GM18861 (cell line): ENCODE data around the gene PSENEN.

ENCODE experiments used
- ATAC-seq: cut with Tn5 transposase; IDR thresholded peaks from one replicate; pipeline ENCODE4 v1.9.1; 2021; ENCODE audit not compliant: unreplicated experiment

Gene PSENEN

DNA sequence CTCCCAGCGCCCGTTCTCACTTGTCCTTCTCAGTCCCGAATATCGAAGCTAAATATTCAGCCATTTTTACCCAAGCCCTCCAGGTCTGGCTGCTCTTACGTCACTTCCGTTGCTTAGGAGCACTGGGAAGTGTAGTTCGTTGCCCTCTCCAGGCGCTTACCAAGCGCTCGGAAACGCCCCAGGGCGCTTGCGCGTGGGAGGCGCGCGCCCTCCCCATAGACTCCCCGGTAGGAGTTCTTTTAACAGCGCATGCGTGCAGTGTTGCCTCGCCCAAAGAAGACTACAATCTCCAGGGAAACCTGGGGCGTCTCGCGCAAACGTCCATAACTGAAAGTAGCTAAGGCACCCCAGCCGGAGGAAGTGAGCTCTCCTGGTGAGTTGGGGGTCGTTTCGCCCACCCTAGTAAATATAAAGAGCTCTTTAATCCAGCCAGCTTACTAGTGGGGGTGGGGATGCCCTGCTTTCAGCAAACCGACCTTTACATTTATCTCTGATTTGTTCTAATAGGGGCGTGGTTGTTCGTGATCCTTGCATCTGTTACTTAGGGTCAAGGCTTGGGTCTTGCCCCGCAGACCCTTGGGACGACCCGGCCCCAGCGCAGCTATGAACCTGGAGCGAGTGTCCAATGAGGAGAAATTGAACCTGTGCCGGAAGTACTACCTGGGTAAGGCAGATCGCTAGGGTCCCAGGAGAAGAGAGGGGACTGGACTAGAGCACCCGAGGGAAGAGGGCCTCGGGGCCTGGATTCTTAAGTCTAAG lies at the start of gene PSENEN, which contains the start of gene U2AF1L4:
TSS of gene PSENEN (plus strand) at position 324 of the 759 bp plus-strand sequence. CDS start at position 604, 280 bp downstream.
TSS of gene U2AF1L4 (minus strand) at position 91 of the 759 bp plus-strand sequence. CDS start at position 64, 27 bp downstream.
- ATAC-seq: peak; percentile 44

DNA sequence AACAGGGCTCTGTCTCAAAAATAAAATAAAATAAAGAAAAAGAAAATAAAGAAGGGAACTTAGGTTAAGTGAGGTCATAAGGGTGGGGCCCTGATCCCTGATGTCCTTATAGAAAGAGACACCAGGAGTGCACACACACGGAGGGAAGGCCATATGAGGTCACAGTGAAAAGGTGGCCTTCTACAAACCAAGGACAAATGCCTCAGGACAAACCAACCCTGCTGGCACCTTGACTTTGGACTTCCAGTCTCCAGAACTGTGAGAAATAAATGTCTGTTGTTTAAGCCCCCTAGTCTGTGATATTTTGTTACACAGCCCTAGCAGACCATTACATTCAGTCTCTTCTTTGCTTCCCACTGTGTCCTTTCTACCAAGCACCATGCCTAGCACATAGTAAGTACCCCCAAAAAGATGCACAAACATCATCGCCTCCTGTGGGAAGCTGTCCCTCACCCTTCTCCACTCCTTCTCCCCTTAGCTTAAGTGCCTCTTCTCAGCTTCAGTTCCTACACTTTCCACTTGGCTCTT lies 49.5 kb upstream of the PSENEN start:
- ATAC-seq: no peak

DNA sequence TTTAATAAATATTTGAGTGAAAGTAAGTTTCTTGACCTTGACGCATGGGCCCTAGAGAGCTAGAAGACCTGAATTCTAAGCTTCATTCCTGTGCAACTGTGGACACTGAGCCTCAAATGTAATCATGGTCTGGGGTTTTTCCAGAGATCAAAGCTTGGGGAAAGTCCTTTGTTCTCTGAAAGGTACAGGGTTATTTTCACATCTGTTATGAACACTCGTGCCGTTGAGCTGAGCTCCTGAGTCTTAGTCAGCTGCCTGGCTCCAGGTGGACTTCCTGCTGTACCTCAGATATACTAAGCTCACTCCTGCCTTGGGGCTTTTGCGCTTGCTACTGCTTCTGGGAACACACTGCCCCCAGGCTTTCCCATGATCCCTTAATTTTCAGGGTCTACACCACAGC lies 48.6 kb upstream of the PSENEN start:
- ATAC-seq: no peak

- ATAC-seq: peak; percentile 95
These were observed 43.0 kb upstream of the PSENEN start for GRCh38 chr19:35702223-35703012.

DNA sequence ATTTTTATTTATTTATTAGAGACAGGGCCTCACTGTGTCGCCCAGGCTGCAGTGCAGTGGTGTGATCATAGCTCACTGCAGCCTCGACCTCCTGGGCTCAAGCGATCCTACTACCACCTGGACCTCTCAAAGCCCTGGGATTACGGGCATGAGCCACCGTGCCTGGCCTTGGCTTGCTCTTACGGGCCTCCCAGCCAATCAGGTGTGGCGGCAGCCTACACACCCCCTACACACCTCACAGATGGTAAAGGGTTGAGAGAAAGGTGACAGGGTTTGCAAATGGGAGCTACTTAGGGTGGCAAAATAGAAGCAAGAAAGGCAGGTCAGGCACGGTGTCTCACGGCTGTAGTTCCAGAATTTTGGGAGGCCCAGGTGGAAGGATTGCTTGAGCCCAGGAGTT lies 42.1 kb upstream of the PSENEN start:
- no peak for ATAC-seq

GRCh38 chr19:35704218-35704617 lies 41.2 kb upstream of the PSENEN start, which contains the start of gene ZBTB32:
Gene ZBTB32, plus strand, starts transcription at chr19:35704558. Its CDS starts 10,069 bp downstream, at chr19:35714627.
- no peak for ATAC-seq

- no peak for ATAC-seq
These were observed 37.1 kb upstream of the PSENEN start for GRCh38 chr19:35708391-35708790.

DNA sequence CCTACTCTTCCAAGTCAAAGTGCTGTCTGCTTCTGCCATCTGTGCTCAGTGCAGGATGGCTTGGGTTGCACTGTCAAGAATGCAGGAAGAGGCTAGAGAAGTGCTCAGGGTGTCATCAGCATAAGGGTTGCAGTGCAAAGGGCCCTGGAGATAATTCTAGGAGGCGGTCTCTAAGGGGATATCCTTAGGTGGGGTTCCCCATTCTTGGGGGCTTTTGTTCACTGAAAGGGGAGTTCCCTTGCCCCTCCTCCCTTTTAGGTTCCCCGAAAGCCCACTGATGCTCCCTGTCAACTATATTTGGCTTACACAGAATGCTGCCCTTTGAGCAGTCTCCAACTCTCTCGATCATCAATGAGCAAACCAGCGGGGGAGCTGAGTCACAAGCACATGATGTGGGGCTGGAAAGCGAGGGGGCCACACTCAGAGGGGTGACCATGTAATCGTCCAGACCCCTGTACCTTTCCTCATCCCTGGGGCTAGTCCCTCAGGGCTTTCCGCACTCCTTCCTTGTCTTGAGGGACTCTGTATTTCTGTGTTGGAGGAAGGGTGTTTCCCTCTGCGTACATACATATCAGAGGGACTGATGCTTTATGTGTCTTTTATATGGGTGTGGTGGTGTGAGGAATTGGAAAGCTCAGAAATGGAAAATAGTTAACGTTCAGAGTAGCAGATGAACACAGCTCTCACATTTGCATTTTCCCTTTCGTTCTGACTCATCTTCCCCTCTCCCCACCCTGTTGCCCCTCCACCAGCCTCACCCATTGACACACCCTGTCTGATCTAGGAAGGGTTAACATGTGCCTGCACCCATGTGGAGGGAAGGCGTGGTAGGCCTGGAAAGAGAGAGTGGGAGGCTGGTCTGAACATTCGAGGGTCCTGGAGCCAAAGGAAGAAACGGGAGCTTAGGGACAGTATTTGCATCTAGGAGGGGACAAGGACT lies 34.4 kb upstream of the PSENEN start:
- ATAC-seq: peak; percentile 26

GRCh38 chr19:35712567-35713505 lies 32.6 kb upstream of the PSENEN start:
- ATAC-seq: no peak

DNA sequence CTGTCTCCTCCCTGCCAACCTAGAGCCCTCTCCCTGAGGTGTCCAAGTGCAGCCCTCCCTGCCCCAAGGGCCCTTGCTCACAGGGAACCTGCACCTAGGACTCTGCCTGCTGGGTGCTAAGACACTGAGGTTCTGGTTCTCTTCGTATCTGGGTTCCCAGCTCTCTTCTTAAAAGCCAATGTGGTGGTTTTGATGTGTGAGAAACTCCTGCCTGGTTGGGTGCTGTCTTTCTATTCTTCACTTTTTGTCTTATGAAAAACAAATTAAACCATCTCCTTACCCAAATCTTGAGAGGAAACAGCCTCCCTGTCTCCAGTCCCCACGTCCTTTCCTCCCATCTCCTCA lies 32.0 kb upstream of the PSENEN start:
- ATAC-seq: no peak

DNA sequence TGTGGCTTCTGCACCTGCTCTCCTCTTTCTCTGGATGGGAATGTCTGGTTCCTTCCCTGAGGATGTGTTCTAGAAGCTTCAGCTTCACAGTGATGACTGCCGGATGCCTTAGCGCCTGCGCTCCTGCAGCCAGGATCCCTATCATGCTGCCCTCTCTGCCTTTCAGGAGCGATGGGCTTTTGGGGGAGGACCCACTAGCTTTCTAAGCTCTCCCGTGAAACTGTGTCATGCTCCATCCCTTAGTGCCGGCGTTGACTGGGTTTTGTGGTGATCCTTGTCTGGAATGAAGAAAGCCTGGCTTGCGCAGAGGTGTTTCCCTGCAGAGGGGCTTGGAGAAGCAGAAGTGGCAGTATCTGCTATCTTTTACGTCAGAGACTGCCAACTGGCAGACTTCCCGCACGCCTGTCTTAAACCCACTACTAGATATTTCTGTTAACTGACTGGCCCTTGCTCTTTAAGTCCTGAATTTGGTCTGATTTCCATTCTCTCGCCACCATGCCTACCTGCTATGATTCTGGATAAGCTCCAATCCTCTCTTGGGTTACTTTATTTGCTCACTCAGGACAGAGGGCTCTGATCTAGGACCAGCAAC lies 31.5 kb upstream of the PSENEN start:
- ATAC-seq: no peak

DNA sequence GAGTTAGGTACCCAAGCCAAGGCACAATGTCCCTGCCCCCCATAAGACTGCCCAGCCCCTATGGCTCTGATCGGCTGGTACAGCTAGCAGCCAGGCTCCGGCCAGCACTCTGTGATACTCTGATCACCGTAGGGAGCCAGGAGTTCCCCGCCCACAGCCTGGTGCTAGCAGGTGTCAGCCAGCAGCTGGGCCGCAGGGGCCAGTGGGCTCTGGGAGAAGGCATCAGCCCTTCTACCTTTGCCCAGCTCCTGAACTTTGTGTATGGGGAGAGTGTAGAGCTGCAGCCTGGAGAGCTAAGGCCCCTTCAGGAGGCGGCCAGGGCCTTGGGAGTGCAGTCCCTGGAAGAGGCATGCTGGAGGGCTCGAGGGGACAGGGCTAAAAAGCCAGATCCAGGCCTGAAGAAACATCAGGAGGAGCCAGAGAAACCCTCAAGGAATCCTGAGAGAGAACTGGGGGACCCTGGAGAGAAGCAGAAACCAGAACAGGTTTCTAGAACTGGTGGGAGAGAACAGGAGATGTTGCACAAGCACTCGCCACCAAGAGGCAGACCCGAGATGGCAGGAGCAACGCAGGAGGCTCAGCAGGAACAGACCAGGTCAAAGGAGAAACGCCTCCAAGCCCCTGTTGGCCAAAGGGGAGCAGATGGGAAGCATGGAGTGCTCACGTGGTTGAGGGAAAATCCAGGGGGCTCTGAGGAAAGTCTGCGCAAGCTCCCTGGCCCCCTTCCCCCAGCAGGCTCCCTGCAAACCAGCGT lies 30.7 kb upstream of the PSENEN start:
- ATAC-seq: no peak

- ATAC-seq: no peak
These were observed 30.1 kb upstream of the PSENEN start for GRCh38 chr19:35715355-35715809.

- ATAC-seq: no peak
These were observed 29.3 kb upstream of the PSENEN start for GRCh38 chr19:35715981-35716800.

DNA sequence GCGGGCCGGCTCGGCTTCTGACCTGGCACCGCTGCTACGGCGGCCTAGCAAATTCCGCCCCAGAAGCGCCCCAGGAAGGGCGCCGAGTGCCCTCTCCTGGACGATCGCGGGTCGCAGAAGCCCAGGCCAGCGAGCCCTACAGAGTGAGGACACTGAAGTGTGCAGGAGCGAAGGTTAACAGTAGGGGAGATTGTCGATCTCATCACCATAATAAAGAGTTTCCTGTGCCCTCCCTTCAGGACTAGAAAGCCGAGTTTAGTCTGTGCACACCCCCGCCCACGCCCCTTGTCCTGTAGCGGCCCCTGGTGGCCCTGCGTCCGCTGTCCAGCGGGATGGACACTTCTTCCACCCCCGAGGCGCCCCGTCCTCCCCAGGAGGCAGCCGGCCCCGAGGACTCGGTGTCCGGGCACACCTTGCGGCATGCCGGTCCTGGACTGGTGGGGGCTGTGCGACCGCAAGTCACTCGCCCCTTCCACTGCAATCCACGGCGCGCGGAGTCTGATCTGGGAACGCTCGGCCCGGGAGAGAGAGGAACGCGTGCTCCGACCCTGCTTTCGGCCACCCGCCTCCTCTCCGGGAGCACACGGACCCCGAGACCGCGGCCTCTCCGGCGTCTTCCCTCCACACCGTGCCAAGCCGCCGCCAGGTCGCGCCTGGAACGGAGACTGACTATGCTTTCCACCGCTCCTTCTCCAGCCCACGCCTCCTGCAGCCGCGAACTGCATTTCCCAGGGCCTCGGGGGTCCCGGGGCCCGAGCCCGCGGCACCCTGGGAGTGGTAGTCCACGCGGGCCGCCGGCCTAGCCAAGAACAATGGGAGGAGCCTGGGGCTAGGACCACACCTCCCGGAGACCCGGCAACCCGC lies 28.4 kb upstream of the PSENEN start:
- ATAC-seq: peak; percentile 51

DNA sequence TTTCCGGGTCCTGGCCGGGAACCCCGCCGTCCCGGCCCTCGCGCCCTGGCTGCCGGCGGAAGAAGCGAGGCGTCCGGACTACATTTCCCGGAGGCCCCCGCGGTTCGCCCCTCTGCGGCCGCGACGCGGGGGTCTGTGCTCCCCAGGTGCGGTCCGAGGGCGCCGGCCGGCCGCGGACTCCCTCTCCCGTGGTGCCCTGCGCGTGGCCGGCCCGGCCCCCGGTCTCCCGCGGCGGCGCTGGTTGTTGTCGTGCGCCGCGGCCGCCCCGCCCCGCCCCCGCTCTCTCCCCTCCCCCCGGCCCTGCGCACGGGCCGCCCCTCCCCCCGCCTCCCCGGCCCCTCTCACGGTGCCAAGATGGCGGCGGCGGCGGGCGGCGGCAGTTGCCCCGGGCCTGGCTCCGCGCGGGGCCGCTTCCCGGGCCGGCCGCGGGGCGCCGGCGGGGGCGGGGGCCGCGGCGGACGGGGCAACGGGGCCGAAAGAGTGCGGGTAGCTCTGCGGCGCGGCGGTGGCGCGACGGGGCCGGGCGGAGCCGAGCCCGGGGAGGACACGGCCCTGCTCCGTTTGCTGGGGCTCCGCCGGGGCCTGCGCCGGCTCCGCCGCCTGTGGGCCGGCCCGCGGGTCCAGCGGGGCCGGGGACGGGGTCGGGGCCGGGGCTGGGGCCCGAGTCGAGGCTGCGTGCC lies 27.6 kb upstream of the PSENEN start, which contains the start of gene KMT2B:
TSS of gene KMT2B (plus strand) at position 339 of the 680 bp plus-strand sequence. CDS start at position 355, 16 bp downstream.
- no peak for ATAC-seq
